ENCODE results near the gene SUSD2. TPM values are rescaled to one million over a fixed set of nuclear protein-coding genes. Genes with fewer than 3 reads are reported as not detected.

Gene SUSD2
- total RNA-seq, 1 experiment from 2014 or later: 1.1 TPM

DNA sequence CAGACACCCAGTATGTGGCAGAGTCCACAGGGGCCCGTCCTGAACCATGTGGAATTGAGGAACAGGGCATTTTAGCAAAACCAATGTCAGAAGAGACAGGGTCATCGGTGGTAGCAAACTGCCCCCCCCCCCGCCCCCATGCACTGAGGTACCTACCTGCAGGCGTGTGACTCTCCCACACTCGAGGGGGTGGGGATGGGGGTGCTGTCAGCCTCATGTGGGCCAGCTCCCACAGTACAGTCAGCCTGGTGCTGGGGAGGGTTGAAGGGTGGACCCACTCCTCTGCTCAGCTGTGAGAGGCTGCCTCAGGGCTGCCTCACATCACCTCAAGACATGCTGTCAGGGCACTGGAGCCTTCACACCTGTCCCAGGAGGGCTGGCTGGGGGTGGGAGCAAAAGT lies 10.7 kb upstream of the SUSD2 start (continued):
- TF ChIP-seq, protein P1, sequence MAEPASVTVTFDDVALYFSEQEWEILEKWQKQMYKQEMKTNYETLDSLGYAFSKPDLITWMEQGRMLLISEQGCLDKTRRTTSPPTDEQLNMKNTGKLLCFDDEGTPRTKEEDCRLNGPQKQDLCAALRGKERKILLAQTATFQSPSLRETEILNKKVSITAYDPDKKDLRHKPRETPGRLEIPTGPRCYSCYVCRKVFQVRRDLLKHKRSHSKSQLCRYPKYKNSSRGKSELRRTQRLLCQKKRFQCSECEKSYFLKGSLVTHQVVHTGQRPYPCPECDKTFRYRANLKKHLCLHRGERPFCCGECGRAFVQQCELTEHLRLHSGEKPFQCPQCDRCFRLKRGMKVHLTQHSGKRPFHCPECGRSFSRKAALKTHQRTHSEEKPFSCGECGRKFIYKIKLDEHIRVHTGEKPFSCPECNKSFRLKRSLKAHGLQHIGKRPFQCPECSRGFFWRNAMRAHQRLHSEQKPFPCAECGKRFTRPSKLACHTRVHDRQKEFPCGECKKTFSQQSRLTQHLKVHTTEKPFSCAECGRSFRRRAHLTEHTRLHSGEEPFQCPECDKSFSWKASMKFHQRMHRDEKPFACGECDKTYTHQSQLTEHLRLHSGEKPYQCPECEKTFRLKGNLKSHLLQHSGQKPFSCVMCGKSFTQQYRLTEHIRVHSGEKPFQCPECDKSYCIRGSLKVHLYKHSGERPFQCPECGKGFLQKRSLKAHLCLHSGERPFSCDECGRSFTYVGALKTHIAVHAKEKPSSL (CRISPR knock-in tag; conservative IDR thresholded peaks at IDR 0.05): no peak
- TF ChIP-seq OVOL2 (CRISPR knock-in tag; IDR thresholded peaks at IDR 0.05; ENCODE audit: borderline replicate concordance): no peak

DNA sequence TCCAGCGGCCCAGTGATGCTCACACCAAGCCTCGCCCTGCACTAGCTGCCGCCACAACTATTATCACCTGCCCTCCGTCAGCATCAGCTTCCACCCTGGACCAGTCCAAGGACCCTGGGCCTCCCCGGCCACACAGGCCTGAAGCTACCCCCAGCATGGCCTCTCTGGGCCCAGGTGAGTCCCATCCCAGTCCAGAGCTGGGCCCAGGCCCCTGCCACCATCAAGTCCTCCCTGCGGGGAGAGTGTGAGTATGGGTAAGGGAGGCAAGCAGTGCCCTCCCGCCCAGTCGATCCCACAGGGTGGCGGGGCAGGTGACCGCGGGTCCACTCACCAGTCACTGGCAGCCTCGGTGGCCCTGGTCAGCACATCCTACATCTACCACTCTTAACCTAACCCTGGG lies 9.5 kb upstream of the SUSD2 start:
- ChIA-PET POLR2A (no interaction called here), CTCF (interaction anchor here (0.8 to 4.5 kb wide), 3 partner anchors 15 to 59 kb away, joined by 3 to 23 read pairs (median 4); no protein-coding TSS in a partner anchor)
- DNase-seq (ENCODE audit: low spot score) (no peak), ATAC-seq (no peak)
- Mint-ChIP-seq H3K9me3 (no peaks in the 10 kb centered on the region), H3K36me3 (peaks cover 15% of the 10 kb centered on the region), H3K27me3 (ENCODE audit: low read depth) (no peaks in the 10 kb centered on the region), H3K4me3 (no peak overlapping the region), H3K4me1 (no peaks in the 10 kb centered on the region), H3K27ac (no peak overlapping the region)
- TF ChIP-seq, protein P2, sequence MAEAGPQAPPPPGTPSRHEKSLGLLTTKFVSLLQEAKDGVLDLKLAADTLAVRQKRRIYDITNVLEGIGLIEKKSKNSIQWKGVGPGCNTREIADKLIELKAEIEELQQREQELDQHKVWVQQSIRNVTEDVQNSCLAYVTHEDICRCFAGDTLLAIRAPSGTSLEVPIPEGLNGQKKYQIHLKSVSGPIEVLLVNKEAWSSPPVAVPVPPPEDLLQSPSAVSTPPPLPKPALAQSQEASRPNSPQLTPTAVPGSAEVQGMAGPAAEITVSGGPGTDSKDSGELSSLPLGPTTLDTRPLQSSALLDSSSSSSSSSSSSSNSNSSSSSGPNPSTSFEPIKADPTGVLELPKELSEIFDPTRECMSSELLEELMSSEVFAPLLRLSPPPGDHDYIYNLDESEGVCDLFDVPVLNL (CRISPR knock-in tag; IDR thresholded peaks at IDR 0.05; ENCODE audit: borderline replicate concordance, low read depth): no peak
- TF ChIP-seq GTF2I (CRISPR knock-in tag; conservative IDR thresholded peaks at IDR 0.05) (no peak), ZNF423 (CRISPR knock-in tag; IDR thresholded peaks at IDR 0.05) (no peak), ZNF396 (CRISPR knock-in tag; IDR thresholded peaks at IDR 0.05; ENCODE audit: borderline replicate concordance) (no peak), TCF7 (CRISPR knock-in tag; IDR thresholded peaks at IDR 0.05; ENCODE audit: low read depth) (no peak), ATF1 (CRISPR knock-in tag; IDR thresholded peaks at IDR 0.05) (no peak), MYBL2 (CRISPR knock-in tag; IDR thresholded peaks at IDR 0.05) (no peak), TEAD4 (CRISPR knock-in tag; IDR thresholded peaks at IDR 0.05) (no peak), OVOL2 (CRISPR knock-in tag; IDR thresholded peaks at IDR 0.05; ENCODE audit: borderline replicate concordance) (no peak), NR2C2 (CRISPR knock-in tag; IDR thresholded peaks at IDR 0.05) (no peak)
- TF ChIP-seq, protein P3, sequence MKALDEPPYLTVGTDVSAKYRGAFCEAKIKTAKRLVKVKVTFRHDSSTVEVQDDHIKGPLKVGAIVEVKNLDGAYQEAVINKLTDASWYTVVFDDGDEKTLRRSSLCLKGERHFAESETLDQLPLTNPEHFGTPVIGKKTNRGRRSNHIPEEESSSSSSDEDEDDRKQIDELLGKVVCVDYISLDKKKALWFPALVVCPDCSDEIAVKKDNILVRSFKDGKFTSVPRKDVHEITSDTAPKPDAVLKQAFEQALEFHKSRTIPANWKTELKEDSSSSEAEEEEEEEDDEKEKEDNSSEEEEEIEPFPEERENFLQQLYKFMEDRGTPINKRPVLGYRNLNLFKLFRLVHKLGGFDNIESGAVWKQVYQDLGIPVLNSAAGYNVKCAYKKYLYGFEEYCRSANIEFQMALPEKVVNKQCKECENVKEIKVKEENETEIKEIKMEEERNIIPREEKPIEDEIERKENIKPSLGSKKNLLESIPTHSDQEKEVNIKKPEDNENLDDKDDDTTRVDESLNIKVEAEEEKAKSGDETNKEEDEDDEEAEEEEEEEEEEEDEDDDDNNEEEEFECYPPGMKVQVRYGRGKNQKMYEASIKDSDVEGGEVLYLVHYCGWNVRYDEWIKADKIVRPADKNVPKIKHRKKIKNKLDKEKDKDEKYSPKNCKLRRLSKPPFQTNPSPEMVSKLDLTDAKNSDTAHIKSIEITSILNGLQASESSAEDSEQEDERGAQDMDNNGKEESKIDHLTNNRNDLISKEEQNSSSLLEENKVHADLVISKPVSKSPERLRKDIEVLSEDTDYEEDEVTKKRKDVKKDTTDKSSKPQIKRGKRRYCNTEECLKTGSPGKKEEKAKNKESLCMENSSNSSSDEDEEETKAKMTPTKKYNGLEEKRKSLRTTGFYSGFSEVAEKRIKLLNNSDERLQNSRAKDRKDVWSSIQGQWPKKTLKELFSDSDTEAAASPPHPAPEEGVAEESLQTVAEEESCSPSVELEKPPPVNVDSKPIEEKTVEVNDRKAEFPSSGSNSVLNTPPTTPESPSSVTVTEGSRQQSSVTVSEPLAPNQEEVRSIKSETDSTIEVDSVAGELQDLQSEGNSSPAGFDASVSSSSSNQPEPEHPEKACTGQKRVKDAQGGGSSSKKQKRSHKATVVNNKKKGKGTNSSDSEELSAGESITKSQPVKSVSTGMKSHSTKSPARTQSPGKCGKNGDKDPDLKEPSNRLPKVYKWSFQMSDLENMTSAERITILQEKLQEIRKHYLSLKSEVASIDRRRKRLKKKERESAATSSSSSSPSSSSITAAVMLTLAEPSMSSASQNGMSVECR (CRISPR knock-in tag; IDR thresholded peaks at IDR 0.05; ENCODE audit: borderline replicate concordance): no peak
- TF ChIP-seq, protein P4, sequence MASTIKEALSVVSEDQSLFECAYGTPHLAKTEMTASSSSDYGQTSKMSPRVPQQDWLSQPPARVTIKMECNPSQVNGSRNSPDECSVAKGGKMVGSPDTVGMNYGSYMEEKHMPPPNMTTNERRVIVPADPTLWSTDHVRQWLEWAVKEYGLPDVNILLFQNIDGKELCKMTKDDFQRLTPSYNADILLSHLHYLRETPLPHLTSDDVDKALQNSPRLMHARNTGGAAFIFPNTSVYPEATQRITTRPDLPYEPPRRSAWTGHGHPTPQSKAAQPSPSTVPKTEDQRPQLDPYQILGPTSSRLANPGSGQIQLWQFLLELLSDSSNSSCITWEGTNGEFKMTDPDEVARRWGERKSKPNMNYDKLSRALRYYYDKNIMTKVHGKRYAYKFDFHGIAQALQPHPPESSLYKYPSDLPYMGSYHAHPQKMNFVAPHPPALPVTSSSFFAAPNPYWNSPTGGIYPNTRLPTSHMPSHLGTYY (CRISPR knock-in tag; IDR thresholded peaks at IDR 0.05): no peak
- TF ChIP-seq, protein P5, sequence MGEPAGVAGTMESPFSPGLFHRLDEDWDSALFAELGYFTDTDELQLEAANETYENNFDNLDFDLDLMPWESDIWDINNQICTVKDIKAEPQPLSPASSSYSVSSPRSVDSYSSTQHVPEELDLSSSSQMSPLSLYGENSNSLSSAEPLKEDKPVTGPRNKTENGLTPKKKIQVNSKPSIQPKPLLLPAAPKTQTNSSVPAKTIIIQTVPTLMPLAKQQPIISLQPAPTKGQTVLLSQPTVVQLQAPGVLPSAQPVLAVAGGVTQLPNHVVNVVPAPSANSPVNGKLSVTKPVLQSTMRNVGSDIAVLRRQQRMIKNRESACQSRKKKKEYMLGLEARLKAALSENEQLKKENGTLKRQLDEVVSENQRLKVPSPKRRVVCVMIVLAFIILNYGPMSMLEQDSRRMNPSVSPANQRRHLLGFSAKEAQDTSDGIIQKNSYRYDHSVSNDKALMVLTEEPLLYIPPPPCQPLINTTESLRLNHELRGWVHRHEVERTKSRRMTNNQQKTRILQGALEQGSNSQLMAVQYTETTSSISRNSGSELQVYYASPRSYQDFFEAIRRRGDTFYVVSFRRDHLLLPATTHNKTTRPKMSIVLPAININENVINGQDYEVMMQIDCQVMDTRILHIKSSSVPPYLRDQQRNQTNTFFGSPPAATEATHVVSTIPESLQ (CRISPR knock-in tag; IDR thresholded peaks at IDR 0.05): no peak
- TF ChIP-seq, protein P6, sequence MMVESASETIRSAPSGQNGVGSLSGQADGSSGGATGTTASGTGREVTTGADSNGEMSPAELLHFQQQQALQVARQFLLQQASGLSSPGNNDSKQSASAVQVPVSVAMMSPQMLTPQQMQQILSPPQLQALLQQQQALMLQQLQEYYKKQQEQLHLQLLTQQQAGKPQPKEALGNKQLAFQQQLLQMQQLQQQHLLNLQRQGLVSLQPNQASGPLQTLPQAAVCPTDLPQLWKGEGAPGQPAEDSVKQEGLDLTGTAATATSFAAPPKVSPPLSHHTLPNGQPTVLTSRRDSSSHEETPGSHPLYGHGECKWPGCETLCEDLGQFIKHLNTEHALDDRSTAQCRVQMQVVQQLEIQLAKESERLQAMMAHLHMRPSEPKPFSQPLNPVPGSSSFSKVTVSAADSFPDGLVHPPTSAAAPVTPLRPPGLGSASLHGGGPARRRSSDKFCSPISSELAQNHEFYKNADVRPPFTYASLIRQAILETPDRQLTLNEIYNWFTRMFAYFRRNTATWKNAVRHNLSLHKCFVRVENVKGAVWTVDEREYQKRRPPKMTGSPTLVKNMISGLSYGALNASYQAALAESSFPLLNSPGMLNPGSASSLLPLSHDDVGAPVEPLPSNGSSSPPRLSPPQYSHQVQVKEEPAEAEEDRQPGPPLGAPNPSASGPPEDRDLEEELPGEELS (CRISPR knock-in tag; IDR thresholded peaks at IDR 0.05): no peak
- TF ChIP-seq, protein P7, sequence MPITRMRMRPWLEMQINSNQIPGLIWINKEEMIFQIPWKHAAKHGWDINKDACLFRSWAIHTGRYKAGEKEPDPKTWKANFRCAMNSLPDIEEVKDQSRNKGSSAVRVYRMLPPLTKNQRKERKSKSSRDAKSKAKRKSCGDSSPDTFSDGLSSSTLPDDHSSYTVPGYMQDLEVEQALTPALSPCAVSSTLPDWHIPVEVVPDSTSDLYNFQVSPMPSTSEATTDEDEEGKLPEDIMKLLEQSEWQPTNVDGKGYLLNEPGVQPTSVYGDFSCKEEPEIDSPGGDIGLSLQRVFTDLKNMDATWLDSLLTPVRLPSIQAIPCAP (CRISPR knock-in tag; IDR thresholded peaks at IDR 0.05): no peak

Measured in WTC11 (cell line).